Stimulated activated CD4-positive, alpha-beta T cell treated with anti-CD3 and anti-CD28 coated beads, TNF-alpha, amount 100 ng/mL, for 1 hour (primary cell): Measurements from ENCODE around the gene CD44.

Source experiments
- DNase-seq, 3 donors: peaks; one replicate each; pipeline ENCODE4 v3.0.0-alpha.2; 2020; ENCODE audit warnings: low read depth in 3 of 3, low spot score in 1 of 3

The CD44 gene

GRCh38 chr11:35250621-35251020 is 111.7 kb downstream of the CD44 start:
- no peak for DNase-seq

- DNase-seq, result no peak
Measured at GRCh38 chr11:35253237-35253636, 114.3 kb downstream of the CD44 start.

GRCh38 chr11:35255514-35255913 is 116.5 kb downstream of the CD44 start:
- no peak for DNase-seq

- DNase-seq, result no peak
Measured at GRCh38 chr11:35256296-35256695, 117.3 kb downstream of the CD44 start.

GRCh38 chr11:35257281-35257680 is 118.3 kb downstream of the CD44 start:
- no peak for DNase-seq

- DNase-seq, result no peak
Measured at GRCh38 chr11:35259529-35259928, 120.6 kb downstream of the CD44 start.

GRCh38 chr11:35260342-35260985 is 121.5 kb downstream of the CD44 start:
- DNase-seq, result no peak

- no peak for DNase-seq
Measured at GRCh38 chr11:35261197-35261596, 122.2 kb downstream of the CD44 start.

- no peak for DNase-seq
Measured at GRCh38 chr11:35262056-35262455, 123.1 kb downstream of the CD44 start.

GRCh38 chr11:35262735-35263134 is 123.8 kb downstream of the CD44 start:
- no peak for DNase-seq

GRCh38 chr11:35265755-35266454 is 126.9 kb downstream of the CD44 start:
- DNase-seq, result no peak

GRCh38 chr11:35267504-35267903 is 128.5 kb downstream of the CD44 start:
- DNase-seq, result no peak

GRCh38 chr11:35270342-35270741 is 131.4 kb downstream of the CD44 start:
- DNase-seq, result no peak

GRCh38 chr11:35271031-35271430 is 132.1 kb downstream of the CD44 start:
- DNase-seq, result no peak

GRCh38 chr11:35272391-35272902 is 133.5 kb downstream of the CD44 start:
- peak in 1 of 3 donors; percentile 10 for DNase-seq

- no peak for DNase-seq
Measured at GRCh38 chr11:35274909-35275785, 136.2 kb downstream of the CD44 start.

GRCh38 chr11:35275786-35276170 is 136.8 kb downstream of the CD44 start:
- DNase-seq, result no peak

GRCh38 chr11:35276396-35277145 is 137.6 kb downstream of the CD44 start:
- DNase-seq, result no peak

- no peak for DNase-seq
Measured at GRCh38 chr11:35277827-35278226, 138.9 kb downstream of the CD44 start.

- no peak for DNase-seq
Measured at GRCh38 chr11:35280727-35281126, 141.8 kb downstream of the CD44 start.

GRCh38 chr11:35281169-35281688 is 142.3 kb downstream of the CD44 start:
- no peak for DNase-seq
